HG03342 (cell line): ENCODE results near the gene FBP2.
"Not testable (repeated sequence)": the region's sequence is repeated elsewhere in the genome, so short reads cannot be mapped to it uniquely, and the experiment has no call there.

Source experiments
- ATAC-seq: cut with Tn5 transposase; IDR thresholded peaks from one replicate; pipeline ENCODE4 v1.9.1; 2021; ENCODE audit warnings: mild to moderate bottlenecking, moderate library complexity; ENCODE audit not compliant: unreplicated experiment

Gene FBP2

GRCh38 chr9:94607423-94607691 is 13.7 kb upstream of the FBP2 start:
- no peak for ATAC-seq

GRCh38 chr9:94606646-94607422 is 13.2 kb upstream of the FBP2 start:
- ATAC-seq, result no peak

GRCh38 chr9:94603259-94604160 is 9.9 kb upstream of the FBP2 start:
- ATAC-seq, result peak; percentile 42

- no peak for ATAC-seq
Measured at GRCh38 chr9:94602666-94603065, 9.0 kb upstream of the FBP2 start.

GRCh38 chr9:94600715-94601114 is 7.1 kb upstream of the FBP2 start:
- ATAC-seq, result no peak

GRCh38 chr9:94600258-94600657 is 6.6 kb upstream of the FBP2 start:
- no peak for ATAC-seq

- no peak for ATAC-seq
Measured at GRCh38 chr9:94599102-94599501, 5.5 kb upstream of the FBP2 start.

GRCh38 chr9:94592683-94593082 is 941 bp downstream of the FBP2 start:
- ATAC-seq, result not testable (repeated sequence)

- ATAC-seq, result no peak
Measured at GRCh38 chr9:94591876-94592275, 1.7 kb downstream of the FBP2 start.

GRCh38 chr9:94591046-94591545 is 2.5 kb downstream of the FBP2 start:
- ATAC-seq, result not testable (repeated sequence)

- no peak for ATAC-seq
Measured at GRCh38 chr9:94588681-94589080, 4.9 kb downstream of the FBP2 start.

GRCh38 chr9:94586814-94587213 is 6.8 kb downstream of the FBP2 start:
- no peak for ATAC-seq

GRCh38 chr9:94586316-94586715 is 7.3 kb downstream of the FBP2 start:
- no peak for ATAC-seq

GRCh38 chr9:94584555-94584954 is 9.1 kb downstream of the FBP2 start:
- ATAC-seq, result no peak

GRCh38 chr9:94581728-94582127 is 11.9 kb downstream of the FBP2 start:
- no peak for ATAC-seq

- no peak for ATAC-seq
Measured at GRCh38 chr9:94577571-94577970, 16.1 kb downstream of the FBP2 start.

- no peak for ATAC-seq
Measured at GRCh38 chr9:94577036-94577435, 16.6 kb downstream of the FBP2 start.

GRCh38 chr9:94576131-94576530 is 17.5 kb downstream of the FBP2 start:
- no peak for ATAC-seq

- no peak for ATAC-seq
Measured at GRCh38 chr9:94568972-94569712, 24.5 kb downstream of the FBP2 start.

GRCh38 chr9:94568250-94568889 is 25.3 kb downstream of the FBP2 start:
- ATAC-seq, result no peak

GRCh38 chr9:94567271-94567670 is 26.4 kb downstream of the FBP2 start:
- no peak for ATAC-seq
